GM12801 (cell line): Measurements from ENCODE around the gene ABCC3.

Source experiments
- TF ChIP-seq, protein P1 (sequence below): IDR thresholded peaks from one replicate; pipeline ENCODE4 v1.5.1; 2011; ENCODE audit warnings: control low read depth; ENCODE audit not compliant: insufficient read length; ENCODE audit errors: extremely low read depth

Gene ABCC3

GRCh38 chr17:50707289-50708049 lies 72.8 kb downstream of the ABCC3 start, which contains the start of gene ANKRD40:
ANKRD40 (minus strand) TSS chr17:50707914; CDS start chr17:50707654, 260 bp downstream.
- TF ChIP-seq, protein P1, sequence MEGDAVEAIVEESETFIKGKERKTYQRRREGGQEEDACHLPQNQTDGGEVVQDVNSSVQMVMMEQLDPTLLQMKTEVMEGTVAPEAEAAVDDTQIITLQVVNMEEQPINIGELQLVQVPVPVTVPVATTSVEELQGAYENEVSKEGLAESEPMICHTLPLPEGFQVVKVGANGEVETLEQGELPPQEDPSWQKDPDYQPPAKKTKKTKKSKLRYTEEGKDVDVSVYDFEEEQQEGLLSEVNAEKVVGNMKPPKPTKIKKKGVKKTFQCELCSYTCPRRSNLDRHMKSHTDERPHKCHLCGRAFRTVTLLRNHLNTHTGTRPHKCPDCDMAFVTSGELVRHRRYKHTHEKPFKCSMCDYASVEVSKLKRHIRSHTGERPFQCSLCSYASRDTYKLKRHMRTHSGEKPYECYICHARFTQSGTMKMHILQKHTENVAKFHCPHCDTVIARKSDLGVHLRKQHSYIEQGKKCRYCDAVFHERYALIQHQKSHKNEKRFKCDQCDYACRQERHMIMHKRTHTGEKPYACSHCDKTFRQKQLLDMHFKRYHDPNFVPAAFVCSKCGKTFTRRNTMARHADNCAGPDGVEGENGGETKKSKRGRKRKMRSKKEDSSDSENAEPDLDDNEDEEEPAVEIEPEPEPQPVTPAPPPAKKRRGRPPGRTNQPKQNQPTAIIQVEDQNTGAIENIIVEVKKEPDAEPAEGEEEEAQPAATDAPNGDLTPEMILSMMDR: no peak

DNA sequence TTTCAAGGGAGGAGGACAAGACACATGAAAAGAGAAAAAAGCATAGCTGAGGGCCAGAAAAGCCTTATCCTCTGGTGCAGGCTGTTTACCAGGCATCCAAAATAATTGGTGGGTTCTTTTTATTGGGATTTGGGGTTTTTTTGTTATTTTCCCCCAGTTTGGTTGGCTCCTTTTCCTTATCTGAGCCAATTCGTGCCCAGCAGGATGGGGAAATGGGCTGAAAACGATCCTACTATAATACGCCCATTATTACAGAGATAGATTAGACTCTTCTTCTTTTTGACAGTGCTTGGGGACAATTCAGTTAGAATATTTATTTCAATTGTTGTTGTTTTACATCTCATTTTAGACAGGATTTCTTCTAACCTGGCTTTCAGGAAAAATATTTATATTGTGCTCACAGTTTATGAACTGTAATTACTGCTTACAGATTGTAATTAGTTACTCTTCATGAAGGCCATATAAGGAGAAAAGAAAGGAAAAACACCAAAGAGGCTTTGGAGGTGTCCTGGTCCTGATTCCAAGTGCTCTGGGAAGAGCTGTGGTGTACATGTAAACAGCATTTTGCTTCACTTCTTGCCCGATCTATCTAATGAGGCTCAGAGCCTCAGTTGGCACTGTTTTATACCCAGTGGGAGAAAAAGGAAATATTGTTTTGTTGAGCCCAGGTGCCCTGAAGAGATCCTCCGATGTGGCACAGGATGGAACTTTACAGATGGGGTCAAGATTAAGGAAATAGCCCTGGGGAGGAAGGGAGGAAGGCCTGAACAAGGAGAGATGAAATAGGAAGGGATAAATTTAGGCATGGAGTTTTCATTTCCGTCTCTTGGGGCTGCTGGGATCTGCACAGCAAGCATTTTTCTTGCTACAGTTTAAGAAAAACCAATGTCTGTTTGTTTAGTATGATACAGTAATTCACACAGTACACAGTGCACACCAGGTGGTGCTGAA lies 73.6 kb downstream of the ABCC3 start:
- TF ChIP-seq, protein P1: no peak

- TF ChIP-seq, protein P1: no peak
These were observed 75.3 kb downstream of the ABCC3 start for GRCh38 chr17:50710025-50710424.

DNA sequence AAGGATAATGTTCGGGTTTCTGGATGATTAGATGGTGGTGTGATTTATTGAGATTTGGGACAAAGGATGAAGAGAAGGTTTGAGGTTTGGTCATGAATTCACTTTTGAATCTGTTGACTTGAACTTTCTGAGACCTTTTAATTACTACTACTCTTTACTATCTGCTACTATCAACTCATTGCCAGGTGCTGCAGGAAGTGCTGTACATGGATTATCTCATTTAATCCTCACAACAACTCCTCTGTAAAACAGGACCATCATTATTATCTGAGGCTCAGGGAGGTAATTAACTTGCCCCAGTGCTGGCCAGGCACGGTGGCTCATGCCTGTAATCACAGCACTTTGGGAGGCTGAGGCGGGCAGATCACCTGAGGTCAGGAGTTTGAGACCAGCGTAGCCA lies 76.0 kb downstream of the ABCC3 start:
- TF ChIP-seq, protein P1: no peak

- TF ChIP-seq, protein P1: no peak
These were observed 78.0 kb downstream of the ABCC3 start for GRCh38 chr17:50712641-50713040.

GRCh38 chr17:50715471-50715870 lies 80.8 kb downstream of the ABCC3 start:
- TF ChIP-seq, protein P1: no peak

- TF ChIP-seq, protein P1: no peak
These were observed 84.7 kb downstream of the ABCC3 start, which contains the start of gene LUC7L3 for GRCh38 chr17:50719144-50719923. LUC7L3 (plus strand) TSS chr17:50719603; CDS start chr17:50719733, 130 bp downstream.
